ENCODE results near the gene PSD4. TPM values are rescaled to one million over a fixed set of nuclear protein-coding genes. Genes with fewer than 3 reads are reported as not detected.

Gene PSD4
- total RNA-seq, 4 donors from 2014 or later = 48.2 to 193 (median 87.4) TPM

- H3K36me3 ChIP-seq = no peaks in the 10 kb centered on the region
- DNase-seq = peak; percentile 82
- TF ChIP-seq POLR2A (IDR thresholded peaks at IDR 0.05) (peak; percentile 87), CTCF (IDR thresholded peaks at IDR 0.05) (no peak), POLR2AphosphoS5 (IDR thresholded peaks at IDR 0.05) (peak in 2 of 3 donors; percentile 77 to 85), EP300 (IDR thresholded peaks at IDR 0.05; ENCODE audit: low read depth) (no peak)
- H3K9me3 ChIP-seq = no peaks in the 10 kb centered on the region
- H3K27ac ChIP-seq = peak overlapping the region; percentile 59 to 78 (median 69)
- H3K4me3 ChIP-seq = no peak overlapping the region
- 51% methylated on average over 12 of the region's 12 CpGs; no CpG with 5 or more reads in 1 of the 2 donors for WGBS, 2 donors (ENCODE audit: low coverage in 1 of 2)
- in situ Hi-C loops (cut with MboI; ENCODE audit: low pct_ligation_motif_present in 1 of 4, low pct_unique_long_range_greater_than_20kb in 1 of 4, low sequenced_read_pairs in 3 of 4) = no loop called here
- intact Hi-C loops (cut with DNase I; ENCODE audit: low total_unique reads) = no loop called here
- no peaks in the 10 kb centered on the region for H3K27me3 ChIP-seq
- peaks cover 0 to 34% (median 8%) of the 10 kb centered on the region in 4 donors for H3K4me1 ChIP-seq
These were observed 6.4 kb upstream of the PSD4 start for GRCh38 chr2:113167115-113167932.

- in situ Hi-C loops (cut with MboI; ENCODE audit: low pct_ligation_motif_present in 1 of 4, low pct_unique_long_range_greater_than_20kb in 1 of 4, low sequenced_read_pairs in 3 of 4) (no loop called here), intact Hi-C loops (cut with DNase I; ENCODE audit: low total_unique reads) (no loop called here)
- 91 to 100% methylated on average over 4 to 6 of the region's 6 CpGs for WGBS, 2 donors (ENCODE audit: low coverage in 1 of 2)
- no peak for TF ChIP-seq POLR2AphosphoS5 (IDR thresholded peaks at IDR 0.05)
- TF ChIP-seq EP300 (IDR thresholded peaks at IDR 0.05; ENCODE audit: low read depth) = no peak
- no peak for TF ChIP-seq CTCF (IDR thresholded peaks at IDR 0.05)
- TF ChIP-seq POLR2A (IDR thresholded peaks at IDR 0.05) = no peak
- Histone ChIP-seq H3K27me3 (no peaks in the 10 kb centered on the region), H3K4me3 (no peak overlapping the region), H3K4me1 (peaks cover 0 to 34% (median 8%) of the 10 kb centered on the region in 4 donors), H3K9me3 (no peaks in the 10 kb centered on the region), H3K27ac (peak overlapping the region; percentile 59 to 78 (median 69)), H3K36me3 (no peaks in the 10 kb centered on the region)
- no peak for DNase-seq
These were observed 5.8 kb upstream of the PSD4 start for GRCh38 chr2:113167962-113168340.

GRCh38 chr2:113169002-113169530, 4.7 kb upstream of the PSD4 start:
- intact Hi-C loops (cut with DNase I; ENCODE audit: low total_unique reads) (no loop called here), in situ Hi-C loops (cut with MboI; ENCODE audit: low pct_ligation_motif_present in 1 of 4, low pct_unique_long_range_greater_than_20kb in 1 of 4, low sequenced_read_pairs in 3 of 4) (no loop called here)
- H3K36me3 ChIP-seq = no peaks in the 10 kb centered on the region
- H3K4me1 ChIP-seq = peaks cover 0 to 39% (median 8%) of the 10 kb centered on the region in 4 donors
- H3K9me3 ChIP-seq = no peaks in the 10 kb centered on the region
- no peaks in the 10 kb centered on the region for H3K27me3 ChIP-seq
- H3K4me3 ChIP-seq = no peak overlapping the region
- no peak for DNase-seq
- TF ChIP-seq POLR2AphosphoS5 (IDR thresholded peaks at IDR 0.05) = no peak
- no peak for TF ChIP-seq CTCF (IDR thresholded peaks at IDR 0.05)
- TF ChIP-seq POLR2A (IDR thresholded peaks at IDR 0.05) = no peak
- TF ChIP-seq EP300 (IDR thresholded peaks at IDR 0.05; ENCODE audit: low read depth) = no peak
- WGBS, 2 donors (ENCODE audit: low coverage in 1 of 2) = 84% methylated on average over 8 of the region's 8 CpGs; no CpG with 5 or more reads in 1 of the 2 donors
- peak overlapping the region in 1 of 4 donors; percentile 78 for H3K27ac ChIP-seq

GRCh38 chr2:113169586-113169985, 4.2 kb upstream of the PSD4 start:
- no peak for DNase-seq
- H3K27ac ChIP-seq = no peak overlapping the region
- no peaks in the 10 kb centered on the region for H3K27me3 ChIP-seq
- H3K4me3 ChIP-seq = no peak overlapping the region
- H3K9me3 ChIP-seq = no peaks in the 10 kb centered on the region
- intact Hi-C loops (cut with DNase I; ENCODE audit: low total_unique reads) (no loop called here), in situ Hi-C loops (cut with MboI; ENCODE audit: low pct_ligation_motif_present in 1 of 4, low pct_unique_long_range_greater_than_20kb in 1 of 4, low sequenced_read_pairs in 3 of 4) (no loop called here)
- H3K4me1 ChIP-seq = peaks cover 0 to 36% (median 7%) of the 10 kb centered on the region in 4 donors
- 94 to 95% methylated on average over 2 to 3 of the region's 3 CpGs for WGBS, 2 donors (ENCODE audit: low coverage in 1 of 2)
- TF ChIP-seq POLR2A (IDR thresholded peaks at IDR 0.05) (no peak), CTCF (IDR thresholded peaks at IDR 0.05) (no peak), EP300 (IDR thresholded peaks at IDR 0.05; ENCODE audit: low read depth) (no peak), POLR2AphosphoS5 (IDR thresholded peaks at IDR 0.05) (no peak)
- no peaks in the 10 kb centered on the region for H3K36me3 ChIP-seq
